Stomach smooth muscle (tissue), 2 donors: Measurements from ENCODE around the gene RNF151.
"Not testable (repeated sequence)": the region's sequence is repeated elsewhere in the genome, so short reads cannot be mapped to it uniquely, and the experiment has no call there.

Experiments
- H3K27ac ChIP-seq: one replicate; pipeline ENCODE4 v1.7.0; 2013; ENCODE audit warnings: mild to moderate bottlenecking, low read length, inconsistent platforms
- H3K27me3 ChIP-seq, 2 donors: one replicate each; pipeline ENCODE4 v1.7.0; 2013; ENCODE audit warnings: low read length in 2 of 2; ENCODE audit not compliant: insufficient read depth in 2 of 2, control insufficient read depth in 1 of 2
- H3K36me3 ChIP-seq, 2 donors: one replicate each; pipeline ENCODE4 v1.7.0; 2013; ENCODE audit warnings: low read length in 2 of 2; ENCODE audit not compliant: control insufficient read depth in 2 of 2, insufficient read depth in 2 of 2
- H3K4me1 ChIP-seq: one replicate; pipeline ENCODE4 v1.7.0; 2013; ENCODE audit warnings: low read length; ENCODE audit not compliant: control insufficient read depth, insufficient read depth
- H3K4me3 ChIP-seq, 2 donors: one replicate each; pipeline ENCODE4 v1.7.0; 2013; ENCODE audit warnings: low read length in 2 of 2
- H3K9ac ChIP-seq, 2 donors: one replicate each; pipeline ENCODE4 v1.7.0; 2013; ENCODE audit warnings: low read length in 2 of 2, mild to moderate bottlenecking in 1 of 2
- H3K9me3 ChIP-seq, 2 donors: one replicate each; pipeline ENCODE4 v1.7.0; 2013; ENCODE audit warnings: low read length in 2 of 2; ENCODE audit not compliant: control insufficient read depth in 2 of 2
- donor health status: healthy.
- donor health status: Pancreatic carcinoma.

RNF151 gene

GRCh38 chr16:2004795-2005517, 38.3 kb downstream of the RNF151 start:
- Histone ChIP-seq H3K4me3 (no peak overlapping the region), H3K9ac (no peak overlapping the region), H3K36me3 (peaks cover 15 to 22% of the 10 kb centered on the region in 2 donors), H3K9me3 (no peaks in the 10 kb centered on the region), H3K27ac (no peak overlapping the region), H3K4me1 (peaks cover 57% of the 10 kb centered on the region), H3K27me3 (no peaks in the 10 kb centered on the region)

DNA sequence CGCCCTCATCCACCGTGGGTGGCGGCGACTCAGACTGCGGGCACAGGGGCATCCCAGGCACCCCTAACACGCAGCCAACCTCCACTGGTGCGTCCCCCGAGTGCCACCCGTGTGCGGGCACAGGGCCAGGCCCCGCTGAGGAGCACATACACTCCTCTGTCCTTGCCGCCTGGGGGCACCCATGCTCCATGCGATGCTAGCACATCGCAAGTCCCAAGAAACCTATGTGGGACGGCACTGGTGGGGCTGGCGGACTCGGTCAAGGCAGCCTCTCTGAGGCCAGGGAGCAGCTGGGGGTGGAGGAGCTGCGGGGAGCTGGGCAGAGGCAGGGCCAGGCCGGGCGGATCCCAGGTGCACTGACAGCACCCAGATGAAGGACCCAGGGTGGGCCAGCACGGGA, 39.0 kb downstream of the RNF151 start:
- Histone ChIP-seq H3K9ac (no peak overlapping the region), H3K9me3 (no peaks in the 10 kb centered on the region), H3K4me1 (peaks cover 64% of the 10 kb centered on the region), H3K4me3 (no peak overlapping the region), H3K36me3 (peaks cover 13 to 19% of the 10 kb centered on the region in 2 donors), H3K27ac (no peak overlapping the region), H3K27me3 (no peaks in the 10 kb centered on the region)

DNA sequence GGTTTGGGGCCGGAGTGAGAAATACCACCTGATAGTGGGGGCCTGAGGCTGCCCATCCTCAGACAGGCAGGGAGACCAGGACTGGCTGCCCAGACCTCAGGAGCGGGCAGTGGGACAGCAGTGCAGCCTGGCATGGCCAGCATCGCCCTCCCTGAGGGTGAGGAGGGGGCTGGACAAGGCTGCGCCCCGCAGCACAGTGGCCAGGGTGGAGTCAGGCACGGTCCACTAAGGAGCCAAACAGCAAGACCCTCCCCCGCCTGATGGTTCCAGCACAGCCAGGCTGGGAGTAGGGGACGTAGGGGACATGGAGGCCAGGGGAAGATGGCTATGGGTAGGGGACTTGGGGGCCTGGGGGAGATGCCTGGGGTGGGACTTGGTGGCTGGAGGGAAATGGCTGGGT, 39.7 kb downstream of the RNF151 start:
- no peaks in the 10 kb centered on the region for H3K27me3 ChIP-seq
- H3K9me3 ChIP-seq: no peaks in the 10 kb centered on the region
- no peak overlapping the region for H3K27ac ChIP-seq
- H3K9ac ChIP-seq: no peak overlapping the region
- peaks cover 64% of the 10 kb centered on the region for H3K4me1 ChIP-seq
- H3K36me3 ChIP-seq: peaks cover 11 to 13% of the 10 kb centered on the region in 2 donors
- no peak overlapping the region for H3K4me3 ChIP-seq

DNA sequence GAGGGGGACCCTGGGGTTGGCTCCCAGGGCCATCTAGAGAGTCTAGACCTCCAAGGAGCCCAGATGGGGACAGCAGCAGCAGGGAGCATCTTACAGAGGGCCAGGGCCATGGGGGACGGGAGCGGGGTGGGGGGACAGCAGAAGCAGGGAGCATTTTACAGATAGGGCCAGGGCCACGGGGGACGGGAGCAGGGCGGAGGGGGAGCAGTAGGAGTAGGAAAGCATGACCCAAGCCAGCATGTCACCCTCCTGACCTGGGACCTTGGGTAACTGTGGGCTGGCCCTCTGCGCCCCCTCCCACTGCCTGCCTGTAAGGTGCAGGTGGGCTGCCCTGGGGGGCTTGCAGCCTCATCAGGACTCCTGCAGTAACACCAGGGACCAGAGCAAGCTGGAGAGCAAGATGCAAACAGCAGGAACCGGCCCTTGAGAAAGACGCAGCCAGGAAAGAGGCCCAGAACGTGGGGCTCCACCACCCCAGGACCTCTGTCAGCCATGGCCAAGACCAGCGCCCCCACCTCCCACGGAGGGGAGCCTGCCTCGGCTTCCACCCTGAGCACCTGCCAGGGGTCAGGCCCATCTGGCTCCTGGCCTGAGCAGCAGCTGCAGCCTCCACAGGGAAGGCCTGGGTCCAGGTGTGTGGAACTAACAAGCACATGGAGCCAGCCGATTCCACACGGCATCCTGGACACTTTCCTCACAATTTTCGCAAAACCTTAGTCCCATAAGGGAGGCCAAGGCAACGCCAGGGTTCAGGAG, 40.6 kb downstream of the RNF151 start:
- H3K27ac ChIP-seq: no peak overlapping the region
- peak overlapping the region in 1 of 2 donors; percentile 47 for H3K9ac ChIP-seq
- H3K4me1 ChIP-seq: peaks cover 64% of the 10 kb centered on the region
- H3K4me3 ChIP-seq: peak overlapping the region in 1 of 2 donors; percentile 77
- no peaks in the 10 kb centered on the region for H3K9me3 ChIP-seq
- no peaks in the 10 kb centered on the region for H3K27me3 ChIP-seq
- peaks cover 2 to 3% of the 10 kb centered on the region in 2 donors for H3K36me3 ChIP-seq

DNA sequence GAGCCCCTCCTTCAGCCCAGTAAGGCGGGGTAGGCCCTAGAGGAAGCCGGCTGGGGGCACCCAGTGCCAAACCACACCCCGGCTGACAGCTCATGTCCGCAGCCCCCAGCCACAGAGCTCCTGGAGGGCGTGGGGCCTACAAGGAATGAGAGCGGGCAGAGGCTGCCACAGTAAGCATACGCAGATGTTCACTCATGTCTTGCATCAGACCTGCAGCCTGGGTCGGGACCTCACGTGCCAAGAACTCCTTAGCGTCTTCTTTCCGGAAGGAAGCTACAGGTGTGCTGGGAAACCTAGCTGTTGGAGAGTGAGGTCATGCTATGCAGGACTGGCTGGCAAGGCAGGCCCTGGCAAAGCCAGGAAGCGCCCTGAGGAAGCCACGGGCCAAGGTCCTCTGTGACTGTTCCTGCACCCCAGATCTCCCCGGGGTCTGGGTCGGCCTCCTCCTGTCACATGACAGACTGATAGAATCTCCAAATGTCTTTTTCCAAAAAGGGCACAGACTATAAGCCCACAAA, 41.4 kb downstream of the RNF151 start:
- peaks cover 64% of the 10 kb centered on the region for H3K4me1 ChIP-seq
- H3K4me3 ChIP-seq: peak overlapping the region in 1 of 2 donors; percentile 77
- peak overlapping the region; percentile 84 to 88 for H3K9ac ChIP-seq
- H3K27me3 ChIP-seq: no peaks in the 10 kb centered on the region
- no peaks in the 10 kb centered on the region for H3K36me3 ChIP-seq
- H3K9me3 ChIP-seq: no peaks in the 10 kb centered on the region
- H3K27ac ChIP-seq: no peak overlapping the region

- peaks cover 59% of the 10 kb centered on the region for H3K4me1 ChIP-seq
- H3K27me3 ChIP-seq: no peaks in the 10 kb centered on the region
- no peak overlapping the region for H3K27ac ChIP-seq
- no peaks in the 10 kb centered on the region for H3K9me3 ChIP-seq
- H3K9ac ChIP-seq: peak overlapping the region; percentile 84 to 88
- H3K36me3 ChIP-seq: no peaks in the 10 kb centered on the region
- H3K4me3 ChIP-seq: peak overlapping the region; percentile 77 to 87
Observed at GRCh38 chr16:2008631-2009163, 42.0 kb downstream of the RNF151 start.

GRCh38 chr16:2009164-2009711, 42.6 kb downstream of the RNF151 start:
- H3K4me3 ChIP-seq: peak overlapping the region; percentile 77 to 87
- H3K27ac ChIP-seq: peak overlapping the region; percentile 31
- H3K9ac ChIP-seq: peak overlapping the region; percentile 84 to 88
- H3K4me1 ChIP-seq: peaks cover 54% of the 10 kb centered on the region
- no peaks in the 10 kb centered on the region for H3K9me3 ChIP-seq
- H3K36me3 ChIP-seq: no peaks in the 10 kb centered on the region
- H3K27me3 ChIP-seq: no peaks in the 10 kb centered on the region

DNA sequence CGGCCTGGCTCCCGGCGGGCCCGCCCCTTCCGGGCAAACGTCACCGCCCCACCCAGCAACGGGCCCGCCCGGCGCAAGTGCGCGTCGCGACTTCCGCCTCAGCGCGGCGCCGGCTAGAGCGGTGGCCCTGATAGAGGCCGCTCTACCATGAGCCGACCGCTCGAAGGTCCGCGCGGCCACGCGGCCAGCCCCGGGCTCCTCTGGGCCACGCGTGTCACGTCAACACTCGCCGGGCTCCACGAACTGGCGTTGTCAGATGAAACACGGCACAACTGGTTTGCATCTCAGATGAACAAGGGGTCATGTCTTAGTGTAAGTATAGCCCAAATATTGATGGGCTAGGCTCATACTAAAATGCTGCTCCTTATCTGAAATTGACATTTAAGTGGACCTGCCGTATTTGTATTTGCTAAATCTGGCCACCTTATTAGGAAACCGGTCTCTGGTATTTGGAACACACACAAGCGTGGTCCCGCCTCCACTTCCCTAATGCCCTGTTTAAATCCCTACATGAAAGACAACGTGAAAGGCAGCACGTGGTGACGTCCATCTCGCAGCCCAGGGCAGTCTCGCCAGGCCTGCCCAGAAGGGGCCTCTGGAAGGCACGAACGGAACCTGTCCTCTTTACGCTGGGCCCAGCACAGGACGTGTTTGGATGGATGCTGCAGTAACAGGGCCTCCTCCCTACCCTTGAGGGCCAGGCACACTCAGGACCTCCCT, 43.3 kb downstream of the RNF151 start, which contains the start of gene ZNF598:
Gene ZNF598, minus strand, starts transcription at position 31 of the 720 bp plus-strand sequence.
- Histone ChIP-seq H3K27ac (peak within 1 kb of the TSS; percentile 81), H3K9me3 (no peaks in the 10 kb centered on the region), H3K27me3 (no peaks in the 10 kb centered on the region), H3K4me1 (peaks cover 47% of the 10 kb centered on the region), H3K36me3 (no peaks in the 10 kb centered on the region), H3K4me3 (peak within 1 kb of the TSS; percentile 77 to 87), H3K9ac (peak within 1 kb of the TSS; percentile 88)

GRCh38 chr16:2011726-2012125, 45.1 kb downstream of the RNF151 start:
- not testable (repeated sequence) for H3K36me3 ChIP-seq, H3K4me3 ChIP-seq, H3K27ac ChIP-seq, H3K9me3 ChIP-seq, H3K9ac ChIP-seq, H3K27me3 ChIP-seq
- H3K4me1 ChIP-seq: peaks cover 34% of the 10 kb centered on the region

DNA sequence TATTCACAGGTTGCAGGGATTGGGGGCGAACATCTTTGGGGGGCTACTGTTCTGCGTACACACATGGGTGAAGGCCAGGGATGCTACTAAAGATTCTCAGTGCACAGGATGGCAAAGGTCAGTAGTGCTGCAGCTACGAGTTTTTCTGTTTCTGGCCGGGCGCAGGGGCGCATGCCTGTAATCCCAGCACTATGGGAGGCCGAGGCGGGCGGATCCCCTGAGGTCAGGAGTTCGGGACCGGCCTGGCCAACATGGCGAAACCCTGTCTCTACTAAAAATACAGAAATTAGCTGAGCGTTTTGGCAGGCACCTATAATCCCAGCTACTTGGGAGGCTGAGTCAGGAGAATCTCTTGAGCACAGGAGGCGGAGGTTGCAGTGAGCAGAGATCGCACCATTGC, 46.9 kb downstream of the RNF151 start:
- no peak overlapping the region for H3K9ac ChIP-seq
- no peaks in the 10 kb centered on the region for H3K36me3 ChIP-seq
- peaks cover 0 to 3% of the 10 kb centered on the region in 2 donors for H3K27me3 ChIP-seq
- no peak overlapping the region for H3K4me3 ChIP-seq
- H3K4me1 ChIP-seq: peaks cover 17% of the 10 kb centered on the region
- no peak overlapping the region for H3K27ac ChIP-seq
- no peaks in the 10 kb centered on the region for H3K9me3 ChIP-seq
